Measurements from ENCODE around the gene MROH7.

DNA sequence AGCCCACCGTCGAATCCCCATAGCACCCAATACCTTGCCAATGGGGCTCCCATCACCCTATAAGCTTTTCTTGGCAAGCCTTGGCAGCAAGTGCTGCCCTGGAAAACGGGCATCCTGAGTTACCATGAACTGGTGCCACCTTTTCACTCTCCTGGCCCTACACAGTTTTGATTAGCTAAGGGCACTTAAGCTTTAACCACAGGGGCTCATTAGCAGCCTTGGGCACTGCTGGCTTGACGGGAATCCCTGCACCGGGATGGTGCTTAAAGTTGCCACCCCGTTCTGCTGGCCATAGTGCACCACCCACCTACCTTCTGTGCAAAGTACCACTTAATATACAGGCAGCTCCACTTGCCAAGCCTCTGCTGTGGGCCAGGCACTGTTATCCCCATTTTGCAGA is 109.0 kb downstream of the MROH7 start:
- TF ChIP-seq CTCF (IDR thresholded peaks at IDR 0.05) (no peak), POLR2AphosphoS5 (IDR thresholded peaks at IDR 0.05) (no peak)
